HepG2 (cell line): Measurements from ENCODE around the gene TOR4A. TPM values are rescaled to one million over a fixed set of nuclear protein-coding genes. Genes with fewer than 3 reads are reported as not detected.
A peak's percentile ranks its signal among the peaks of the same experiment; 100 is the strongest.

Experiments used
- DPF2 ChIP-seq: sonication (generic); formaldehyde crosslinking; IDR thresholded peaks from 2 replicates; pipeline ENCODE4 v1.4.0; 2020; ENCODE audit warnings: mild to moderate bottlenecking, low read depth, missing genetic modification reagents, borderline replicate concordance
- FIP1L1 ChIP-seq: fragments of 200-400 bp; formaldehyde crosslinking; IDR thresholded peaks from 2 replicates; pipeline ENCODE4 v1.6.1; 2018; ENCODE audit warnings: low read depth, mild to moderate bottlenecking, low read length, moderate library complexity, borderline replicate concordance; ENCODE audit not compliant: insufficient read depth
- HES4 ChIP-seq: sonication (generic); formaldehyde crosslinking; IDR thresholded peaks from 2 replicates; pipeline ENCODE4 v1.9.0; 2021; ENCODE audit warnings: mild to moderate bottlenecking, missing genetic modification reagents, borderline replicate concordance
- HOXD1 ChIP-seq: sonication (generic); formaldehyde crosslinking; IDR thresholded peaks from 2 replicates; pipeline ENCODE4 v1.5.0; 2020; ENCODE audit warnings: missing genetic modification reagents
- MEIS2 ChIP-seq: sonication (generic); formaldehyde crosslinking; IDR thresholded peaks from 2 replicates; pipeline ENCODE4 v1.9.0; 2021; ENCODE audit warnings: mild to moderate bottlenecking, missing genetic modification reagents
- NFATC3 ChIP-seq: sonication (generic); formaldehyde crosslinking; IDR thresholded peaks from 2 replicates; pipeline ENCODE4 v1.5.1; 2020; ENCODE audit warnings: mild to moderate bottlenecking, missing genetic modification reagents
- NFE2L2 ChIP-seq: fragments of 150-350 bp; IDR thresholded peaks from 2 replicates; pipeline ENCODE4 v1.6.1; 2014; ENCODE audit warnings: low read length
- ZFP62 ChIP-seq: sonication (generic); formaldehyde crosslinking; IDR thresholded peaks from 2 replicates; pipeline ENCODE4 v1.4.0; 2020; ENCODE audit warnings: missing genetic modification reagents
- ZNF292 ChIP-seq: sonication (generic); formaldehyde crosslinking; IDR thresholded peaks from 2 replicates; pipeline ENCODE4 v1.8.1; 2022; ENCODE audit warnings: mild to moderate bottlenecking, low read depth, missing genetic modification reagents, borderline replicate concordance
- ZNF556 ChIP-seq: sonication (generic); formaldehyde crosslinking; IDR thresholded peaks from 2 replicates; pipeline ENCODE4 v1.4.0; 2020; ENCODE audit warnings: mild to moderate bottlenecking, missing genetic modification reagents, borderline replicate concordance
- ZNF558 ChIP-seq: sonication (generic); formaldehyde crosslinking; IDR thresholded peaks from 2 replicates; pipeline ENCODE4 v1.9.0; 2022; ENCODE audit warnings: mild to moderate bottlenecking, missing genetic modification reagents, borderline replicate concordance
- ZNF577 ChIP-seq: sonication (generic); formaldehyde crosslinking; IDR thresholded peaks from 2 replicates; pipeline ENCODE4 v1.4.0; 2020; ENCODE audit warnings: mild to moderate bottlenecking, low read depth, missing genetic modification reagents, borderline replicate concordance
- ZNF644 ChIP-seq: IDR thresholded peaks from 2 replicates; pipeline ENCODE4 v1.6.1; 2016; ENCODE audit warnings: low read depth
- ZNF766 ChIP-seq: sonication (generic); formaldehyde crosslinking; IDR thresholded peaks from 2 replicates; pipeline ENCODE4 v1.5.0; 2020; ENCODE audit warnings: missing genetic modification reagents, borderline replicate concordance
- ZNF781 ChIP-seq: sonication (generic); formaldehyde crosslinking; IDR thresholded peaks from 2 replicates; pipeline ENCODE4 v1.5.1; 2020; ENCODE audit warnings: borderline replicate concordance, mild to moderate bottlenecking, missing genetic modification reagents; ENCODE audit errors: not compliant biosample characterization
- ZNF891 ChIP-seq: sonication (generic); formaldehyde crosslinking; IDR thresholded peaks from 2 replicates; pipeline ENCODE4 v1.5.0; 2020; ENCODE audit warnings: mild to moderate bottlenecking, missing genetic modification reagents
- polyA plus RNA-seq, 8 experiments: library from polyadenylated mRNA; depleted of rRNA in 3 of 8; stranded (reverse) in 7 of 8; unstranded in 1 of 8; fragments of >200 nt; fragmentation: Illumina TruSeq in 4 of 8; extraction: Trizol in 4 of 8; gene quantifications; 2 replicates each; pipeline versions ENCODE4 v1.2.1 to v1.2.3, GENCODE V29; 2011 to 2016; ENCODE audit warnings: low read depth in 4 of 8, missing spikeins in 1 of 8, mixed read lengths in 1 of 8; ENCODE audit not compliant: insufficient read depth in 1 of 8
- total RNA-seq, 5 experiments: library from RNA; depleted of rRNA; stranded (reverse); fragments of >200 nt; fragmentation: Illumina TruSeq; extraction: Trizol; gene quantifications; 2 replicates each; pipeline ENCODE4 v1.2.3, GENCODE V29; 2016; ENCODE audit warnings: low read depth in 1 of 5
- TF ChIP-seq, protein P1 (sequence below): sonication (generic); formaldehyde crosslinking; IDR thresholded peaks from 2 replicates; pipeline ENCODE4 v1.4.0; 2020; ENCODE audit warnings: missing genetic modification reagents, mild to moderate bottlenecking, borderline replicate concordance
- TF ChIP-seq, protein P2 (sequence below): sonication (generic); formaldehyde crosslinking; IDR thresholded peaks from 2 replicates; pipeline ENCODE4 v1.5.1; 2020; ENCODE audit warnings: missing genetic modification reagents, mild to moderate bottlenecking, borderline replicate concordance
- TF ChIP-seq, protein P3 (sequence below): sonication (generic); formaldehyde crosslinking; IDR thresholded peaks from 2 replicates; pipeline ENCODE4 v1.5.0; 2020; ENCODE audit warnings: mild to moderate bottlenecking, missing genetic modification reagents
- TF ChIP-seq, protein P4 (sequence below): sonication (generic); formaldehyde crosslinking; IDR thresholded peaks from 2 replicates; pipeline ENCODE4 v1.8.0; 2023; ENCODE audit warnings: mild to moderate bottlenecking, missing genetic modification reagents

Gene TOR4A
- total and polyA plus RNA-seq, 2 of the 13 experiments (the other 11 are each of a cell fraction or from before 2014, with no cell fraction given): 11.1 to 14.2 TPM

DNA sequence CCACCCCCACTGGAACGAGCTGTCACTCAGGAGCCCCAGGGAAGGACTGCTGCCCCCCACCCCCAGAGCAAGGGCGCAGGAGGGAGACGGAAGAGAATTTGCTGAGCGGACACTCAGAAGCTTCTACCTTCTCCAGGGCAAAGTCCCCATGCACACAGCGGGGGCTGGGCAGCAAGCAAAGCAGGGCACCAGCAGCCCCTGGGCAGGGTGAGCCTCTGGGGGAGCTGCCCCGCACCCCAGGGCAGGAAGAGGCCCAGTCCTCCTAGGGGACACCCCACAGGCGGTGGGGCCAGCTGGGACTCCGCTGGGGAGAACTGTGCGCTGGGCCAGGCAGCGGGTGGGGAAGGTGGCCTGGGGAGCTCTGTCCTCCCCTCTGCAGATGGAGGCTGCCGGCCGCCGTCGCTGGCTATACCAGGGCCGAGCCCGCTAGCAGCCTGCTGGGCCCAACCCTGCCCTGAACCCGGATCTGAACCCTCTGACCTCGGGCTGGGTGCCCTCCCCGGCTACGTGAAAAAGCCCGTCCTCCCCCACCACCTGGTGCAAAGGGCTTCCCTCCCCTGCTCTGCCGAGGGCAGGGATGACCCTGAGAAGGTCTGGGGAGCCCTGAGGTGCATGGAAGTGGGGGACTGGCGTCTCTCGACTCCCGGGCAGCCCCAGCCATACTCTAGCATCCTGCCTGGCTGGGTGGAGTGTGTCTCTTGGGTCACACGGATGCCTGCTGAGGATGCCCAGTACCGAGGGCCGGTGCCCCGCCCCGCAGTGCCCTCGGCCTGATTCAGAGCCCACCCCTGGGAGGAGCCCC, 47.4 kb upstream of the TOR4A start (continued):
- TF ChIP-seq, protein P1, sequence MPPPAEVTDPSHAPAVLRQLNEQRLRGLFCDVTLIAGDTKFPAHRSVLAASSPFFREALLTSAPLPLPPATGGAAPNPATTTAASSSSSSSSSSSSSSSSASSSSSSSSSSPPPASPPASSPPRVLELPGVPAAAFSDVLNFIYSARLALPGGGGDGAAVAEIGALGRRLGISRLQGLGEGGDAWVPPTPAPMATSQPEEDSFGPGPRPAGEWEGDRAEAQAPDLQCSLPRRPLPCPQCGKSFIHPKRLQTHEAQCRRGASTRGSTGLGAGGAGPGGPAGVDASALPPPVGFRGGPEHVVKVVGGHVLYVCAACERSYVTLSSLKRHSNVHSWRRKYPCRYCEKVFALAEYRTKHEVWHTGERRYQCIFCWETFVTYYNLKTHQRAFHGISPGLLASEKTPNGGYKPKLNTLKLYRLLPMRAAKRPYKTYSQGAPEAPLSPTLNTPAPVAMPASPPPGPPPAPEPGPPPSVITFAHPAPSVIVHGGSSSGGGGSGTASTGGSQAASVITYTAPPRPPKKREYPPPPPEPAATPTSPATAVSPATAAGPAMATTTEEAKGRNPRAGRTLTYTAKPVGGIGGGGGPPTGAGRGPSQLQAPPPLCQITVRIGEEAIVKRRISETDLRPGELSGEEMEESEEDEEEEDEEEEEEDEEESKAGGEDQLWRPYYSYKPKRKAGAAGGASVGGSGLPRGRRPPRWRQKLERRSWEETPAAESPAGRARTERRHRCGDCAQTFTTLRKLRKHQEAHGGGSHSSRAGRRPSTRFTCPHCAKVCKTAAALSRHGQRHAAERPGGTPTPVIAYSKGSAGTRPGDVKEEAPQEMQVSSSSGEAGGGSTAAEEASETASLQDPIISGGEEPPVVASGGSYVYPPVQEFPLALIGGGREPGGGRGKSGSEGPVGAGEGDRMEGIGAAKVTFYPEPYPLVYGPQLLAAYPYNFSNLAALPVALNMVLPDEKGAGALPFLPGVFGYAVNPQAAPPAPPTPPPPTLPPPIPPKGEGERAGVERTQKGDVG (CRISPR knock-in tag): no peak
- no peak for TF ChIP-seq HES4 (CRISPR knock-in tag)
- TF ChIP-seq MEIS2 (CRISPR knock-in tag): no peak
- TF ChIP-seq ZNF781 (CRISPR knock-in tag): peak; percentile 60
- no peak for TF ChIP-seq ZNF292 (CRISPR knock-in tag)
- TF ChIP-seq, protein P2, sequence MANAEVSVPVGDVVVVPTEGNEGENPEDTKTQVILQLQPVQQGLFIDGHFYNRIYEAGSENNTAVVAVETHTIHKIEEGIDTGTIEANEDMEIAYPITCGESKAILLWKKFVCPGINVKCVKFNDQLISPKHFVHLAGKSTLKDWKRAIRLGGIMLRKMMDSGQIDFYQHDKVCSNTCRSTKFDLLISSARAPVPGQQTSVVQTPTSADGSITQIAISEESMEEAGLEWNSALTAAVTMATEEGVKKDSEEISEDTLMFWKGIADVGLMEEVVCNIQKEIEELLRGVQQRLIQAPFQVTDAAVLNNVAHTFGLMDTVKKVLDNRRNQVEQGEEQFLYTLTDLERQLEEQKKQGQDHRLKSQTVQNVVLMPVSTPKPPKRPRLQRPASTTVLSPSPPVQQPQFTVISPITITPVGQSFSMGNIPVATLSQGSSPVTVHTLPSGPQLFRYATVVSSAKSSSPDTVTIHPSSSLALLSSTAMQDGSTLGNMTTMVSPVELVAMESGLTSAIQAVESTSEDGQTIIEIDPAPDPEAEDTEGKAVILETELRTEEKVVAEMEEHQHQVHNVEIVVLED: peak; percentile 70; the same call in 1 of the 2 replicates
- no peak for TF ChIP-seq NFE2L2
- TF ChIP-seq ZNF644 (CRISPR knock-in tag): no peak
- TF ChIP-seq ZNF558 (CRISPR knock-in tag): 0 out of 2 replicates have a peak, but pooled peaks have one; percentile 43
- TF ChIP-seq, protein P3, sequence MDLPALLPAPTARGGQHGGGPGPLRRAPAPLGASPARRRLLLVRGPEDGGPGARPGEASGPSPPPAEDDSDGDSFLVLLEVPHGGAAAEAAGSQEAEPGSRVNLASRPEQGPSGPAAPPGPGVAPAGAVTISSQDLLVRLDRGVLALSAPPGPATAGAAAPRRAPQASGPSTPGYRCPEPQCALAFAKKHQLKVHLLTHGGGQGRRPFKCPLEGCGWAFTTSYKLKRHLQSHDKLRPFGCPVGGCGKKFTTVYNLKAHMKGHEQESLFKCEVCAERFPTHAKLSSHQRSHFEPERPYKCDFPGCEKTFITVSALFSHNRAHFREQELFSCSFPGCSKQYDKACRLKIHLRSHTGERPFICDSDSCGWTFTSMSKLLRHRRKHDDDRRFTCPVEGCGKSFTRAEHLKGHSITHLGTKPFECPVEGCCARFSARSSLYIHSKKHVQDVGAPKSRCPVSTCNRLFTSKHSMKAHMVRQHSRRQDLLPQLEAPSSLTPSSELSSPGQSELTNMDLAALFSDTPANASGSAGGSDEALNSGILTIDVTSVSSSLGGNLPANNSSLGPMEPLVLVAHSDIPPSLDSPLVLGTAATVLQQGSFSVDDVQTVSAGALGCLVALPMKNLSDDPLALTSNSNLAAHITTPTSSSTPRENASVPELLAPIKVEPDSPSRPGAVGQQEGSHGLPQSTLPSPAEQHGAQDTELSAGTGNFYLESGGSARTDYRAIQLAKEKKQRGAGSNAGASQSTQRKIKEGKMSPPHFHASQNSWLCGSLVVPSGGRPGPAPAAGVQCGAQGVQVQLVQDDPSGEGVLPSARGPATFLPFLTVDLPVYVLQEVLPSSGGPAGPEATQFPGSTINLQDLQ: no peak
- peak; percentile 39 for TF ChIP-seq ZNF891 (CRISPR knock-in tag)
- no peak for TF ChIP-seq FIP1L1
- no peak for TF ChIP-seq ZNF577 (CRISPR knock-in tag)
- no peak for TF ChIP-seq NFATC3 (CRISPR knock-in tag)
- TF ChIP-seq ZFP62 (CRISPR knock-in tag): no peak
- no peak for TF ChIP-seq ZNF766 (CRISPR knock-in tag)
- no peak for TF ChIP-seq HOXD1 (CRISPR knock-in tag)
- TF ChIP-seq DPF2: no peak
- TF ChIP-seq, protein P4, sequence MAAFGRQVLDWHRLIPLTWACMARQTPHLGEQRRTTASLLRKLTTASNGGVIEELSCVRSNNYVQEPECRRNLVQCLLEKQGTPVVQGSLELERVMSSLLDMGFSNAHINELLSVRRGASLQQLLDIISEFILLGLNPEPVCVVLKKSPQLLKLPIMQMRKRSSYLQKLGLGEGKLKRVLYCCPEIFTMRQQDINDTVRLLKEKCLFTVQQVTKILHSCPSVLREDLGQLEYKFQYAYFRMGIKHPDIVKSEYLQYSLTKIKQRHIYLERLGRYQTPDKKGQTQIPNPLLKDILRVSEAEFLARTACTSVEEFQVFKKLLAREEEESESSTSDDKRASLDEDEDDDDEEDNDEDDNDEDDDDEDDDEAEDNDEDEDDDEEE (CRISPR knock-in tag): no peak
- no peak; the same call in 1 of the 2 replicates for TF ChIP-seq ZNF556 (CRISPR knock-in tag)
